ENCODE measurements around the gene PITX3. TPM values are rescaled to one million over a fixed set of nuclear protein-coding genes. Genes with fewer than 3 reads are reported as not detected.

Gene PITX3
- 3.4 TPM for total RNA-seq
- long read RNA-seq, partial matches to known transcripts: 1 of 7 reads
- long read RNA-seq, other reads (novel, unspliced or antisense): 2 of 7 reads

DNA sequence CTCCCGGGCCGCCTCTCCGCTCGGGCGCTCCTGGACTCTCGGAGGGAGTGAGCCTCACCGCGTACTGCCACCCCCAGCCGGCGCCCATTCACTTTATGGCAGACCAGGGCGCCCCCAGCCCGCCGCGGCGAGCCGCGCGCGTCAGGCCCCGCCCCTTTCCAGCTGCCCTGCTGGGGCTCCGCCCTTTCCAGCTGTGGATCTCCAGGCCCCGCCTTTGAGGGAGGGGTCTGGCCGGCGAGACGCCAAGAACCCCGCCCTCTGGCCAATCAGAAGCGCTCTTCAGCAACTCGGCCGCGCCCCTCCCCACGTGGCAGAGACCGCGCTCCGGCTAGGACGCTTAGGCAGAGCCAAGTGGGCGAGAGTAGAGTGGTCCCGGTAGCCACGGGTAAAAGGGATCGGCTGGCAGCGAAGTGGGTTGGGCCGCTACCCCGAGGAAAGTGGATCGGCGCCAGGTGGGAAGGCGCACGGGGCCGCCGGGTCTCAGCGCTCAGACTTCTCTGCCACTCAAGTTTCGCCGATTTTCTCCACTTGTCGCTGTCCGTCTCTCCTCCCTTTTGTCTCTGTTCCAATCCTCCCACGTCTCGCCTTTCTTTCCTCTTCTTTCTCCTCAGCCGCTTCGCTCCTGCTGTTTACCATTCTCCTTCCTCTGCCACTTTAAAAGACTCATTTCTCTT is at the start of gene PITX3:
PITX3 (minus strand) TSS at position 69 of the 674 bp plus-strand sequence. CDS start 9,432 bp downstream, outside the sequence.
- peak; percentile 97 for DNase-seq
- intact Hi-C loops (cut with DNase I): no loop called here
- peak; percentile 86 for ATAC-seq (ENCODE audit: poor library complexity)

GRCh38 chr10:102289840-102290239 is 48.5 kb upstream of the PITX3 start:
- no peak for DNase-seq
- intact Hi-C loops (cut with DNase I): no loop called here
- ATAC-seq (ENCODE audit: poor library complexity): no peak

DNA sequence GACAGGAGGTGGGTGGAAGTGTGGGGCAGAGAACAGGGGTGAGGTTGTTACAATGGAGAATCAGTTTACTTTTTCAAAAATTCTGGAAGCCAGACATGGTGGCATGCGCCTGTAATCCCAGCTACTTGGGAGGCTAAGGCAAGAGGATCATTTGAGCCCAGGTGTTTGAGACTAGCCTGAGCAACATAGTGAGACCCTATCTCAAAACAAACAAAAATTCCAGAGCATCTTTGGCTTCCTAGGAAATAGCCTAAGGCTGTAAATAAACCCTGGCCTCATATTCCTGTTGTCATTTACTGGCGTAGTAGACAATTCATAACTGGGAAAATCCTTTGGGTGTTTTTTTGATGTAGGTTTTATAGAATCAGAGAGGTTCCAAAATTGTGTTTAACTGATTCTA is 48.0 kb upstream of the PITX3 start:
- intact Hi-C loops (cut with DNase I): no loop called here
- DNase-seq: no peak
- no peak for ATAC-seq (ENCODE audit: poor library complexity)

DNA sequence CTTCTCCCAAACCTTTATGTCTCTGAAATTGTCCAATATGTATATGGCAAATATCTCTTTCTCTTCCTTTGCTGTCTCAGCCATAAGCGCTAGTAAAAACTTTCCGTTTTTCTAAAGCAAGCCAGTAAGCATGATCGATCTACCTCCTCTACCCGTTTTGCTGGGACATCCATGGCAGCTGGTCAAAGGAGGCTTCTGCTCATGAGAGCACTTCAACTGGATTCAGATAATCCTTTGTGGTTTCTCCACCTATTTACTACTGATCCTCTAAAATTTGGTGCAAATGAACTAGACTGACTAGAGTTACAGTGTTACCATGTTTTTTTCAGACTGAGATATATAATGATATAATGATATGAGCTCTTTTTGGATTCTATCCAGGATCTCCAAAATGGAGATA is 46.7 kb upstream of the PITX3 start:
- DNase-seq: no peak
- ATAC-seq (ENCODE audit: poor library complexity): no peak
- intact Hi-C loops (cut with DNase I): no loop called here

- ATAC-seq (ENCODE audit: poor library complexity): no peak
- intact Hi-C loops (cut with DNase I): no loop called here
- no peak for DNase-seq
Observed at GRCh38 chr10:102287538-102287937, 46.2 kb upstream of the PITX3 start.

DNA sequence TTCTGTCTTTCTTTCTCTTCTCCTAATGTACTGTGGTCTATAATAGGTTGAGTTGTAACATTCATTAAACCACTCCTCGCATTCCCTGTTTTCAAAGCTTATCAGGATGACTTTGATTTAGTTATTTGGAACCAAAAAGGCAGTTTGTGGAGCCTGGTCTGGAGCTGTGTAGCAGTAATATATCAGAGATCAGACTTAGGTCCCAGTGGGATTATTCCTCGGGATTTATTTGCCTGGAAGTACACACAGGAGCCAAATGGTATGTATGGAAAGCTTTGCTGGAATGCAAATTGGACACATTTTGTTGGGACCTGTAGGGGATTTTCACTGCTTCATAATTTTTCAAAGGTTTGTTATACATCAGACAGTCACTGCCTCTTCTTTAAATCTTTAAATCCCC is 44.9 kb upstream of the PITX3 start:
- intact Hi-C loops (cut with DNase I): no loop called here
- DNase-seq (no peak), ATAC-seq (ENCODE audit: poor library complexity) (no peak)

- intact Hi-C loops (cut with DNase I): no loop called here
- no peak for DNase-seq
- no peak for ATAC-seq (ENCODE audit: poor library complexity)
Observed at GRCh38 chr10:102285133-102285532, 43.8 kb upstream of the PITX3 start.

- ATAC-seq (ENCODE audit: poor library complexity): no peak
Observed at GRCh38 chr10:102284531-102284930, 43.2 kb upstream of the PITX3 start.

DNA sequence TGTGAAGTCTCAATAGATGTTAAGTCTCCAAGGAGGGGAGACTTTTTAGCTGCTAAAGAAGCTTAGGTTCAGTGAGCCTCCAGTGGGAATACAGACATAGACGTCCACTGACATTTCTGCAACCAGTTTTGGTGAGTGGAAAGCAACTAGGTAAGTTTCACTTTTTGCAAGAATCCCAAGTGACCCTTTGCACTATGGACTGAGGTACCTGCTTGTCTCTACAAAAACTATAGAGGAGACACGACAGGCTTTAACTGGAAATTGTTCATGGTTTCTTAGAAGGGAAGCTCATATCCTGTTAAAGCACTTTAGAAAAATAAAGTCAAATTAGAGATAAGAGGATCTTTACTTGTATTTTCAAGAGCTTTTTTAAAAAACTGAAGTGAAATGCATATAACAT is 42.6 kb upstream of the PITX3 start:
- intact Hi-C loops (cut with DNase I): no loop called here
- no peak for DNase-seq
- no peak for ATAC-seq (ENCODE audit: poor library complexity)

More at GRCh38 chr10:102284531-102284930, 43.2 kb upstream of the PITX3 start:
- no peak for DNase-seq
- intact Hi-C loops (cut with DNase I): no loop called here

- ATAC-seq (ENCODE audit: poor library complexity) (no peak), DNase-seq (no peak)
- intact Hi-C loops (cut with DNase I): no loop called here
Observed at GRCh38 chr10:102283488-102283887, 42.2 kb upstream of the PITX3 start.

DNA sequence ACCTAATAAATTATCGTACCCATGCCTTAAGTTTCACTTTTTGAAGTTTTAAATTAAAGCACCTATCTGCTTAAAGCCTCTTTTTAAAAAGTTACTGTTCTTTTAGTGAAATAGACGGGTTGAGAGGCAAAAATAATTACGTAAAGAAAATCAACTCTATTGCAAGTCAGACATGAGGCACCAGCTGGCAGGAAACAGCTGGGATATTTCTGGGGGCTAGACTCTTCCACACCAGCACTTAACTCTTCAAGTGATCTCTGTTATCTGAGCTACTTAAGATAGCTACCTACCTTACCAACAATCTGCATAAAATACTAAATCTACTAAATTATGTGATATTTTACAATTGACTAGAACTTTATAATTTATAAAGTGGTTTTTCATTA is 39.8 kb upstream of the PITX3 start:
- ATAC-seq (ENCODE audit: poor library complexity) (no peak), DNase-seq (no peak)
- intact Hi-C loops (cut with DNase I): no loop called here

- peak; percentile 84 for ATAC-seq (ENCODE audit: poor library complexity)
- intact Hi-C loops (cut with DNase I): no loop called here
- no peak for DNase-seq
Observed at GRCh38 chr10:102280397-102281101, 39.2 kb upstream of the PITX3 start.

GRCh38 chr10:102279104-102279503 is 37.8 kb upstream of the PITX3 start:
- intact Hi-C loops (cut with DNase I): no loop called here
- no peak for ATAC-seq (ENCODE audit: poor library complexity)
- DNase-seq: no peak

GRCh38 chr10:102275343-102275742 is 34.0 kb upstream of the PITX3 start:
- ATAC-seq (ENCODE audit: poor library complexity): no peak
- no peak for DNase-seq
- intact Hi-C loops (cut with DNase I): no loop called here

- DNase-seq: no peak
- peak; percentile 34 for ATAC-seq (ENCODE audit: poor library complexity)
- intact Hi-C loops (cut with DNase I): no loop called here
Observed at GRCh38 chr10:102274062-102274461, 32.8 kb upstream of the PITX3 start.

- intact Hi-C loops (cut with DNase I): no loop called here
- ATAC-seq (ENCODE audit: poor library complexity): peak; percentile 39
- DNase-seq: no peak
Observed at GRCh38 chr10:102269017-102269416, 27.7 kb upstream of the PITX3 start.

DNA sequence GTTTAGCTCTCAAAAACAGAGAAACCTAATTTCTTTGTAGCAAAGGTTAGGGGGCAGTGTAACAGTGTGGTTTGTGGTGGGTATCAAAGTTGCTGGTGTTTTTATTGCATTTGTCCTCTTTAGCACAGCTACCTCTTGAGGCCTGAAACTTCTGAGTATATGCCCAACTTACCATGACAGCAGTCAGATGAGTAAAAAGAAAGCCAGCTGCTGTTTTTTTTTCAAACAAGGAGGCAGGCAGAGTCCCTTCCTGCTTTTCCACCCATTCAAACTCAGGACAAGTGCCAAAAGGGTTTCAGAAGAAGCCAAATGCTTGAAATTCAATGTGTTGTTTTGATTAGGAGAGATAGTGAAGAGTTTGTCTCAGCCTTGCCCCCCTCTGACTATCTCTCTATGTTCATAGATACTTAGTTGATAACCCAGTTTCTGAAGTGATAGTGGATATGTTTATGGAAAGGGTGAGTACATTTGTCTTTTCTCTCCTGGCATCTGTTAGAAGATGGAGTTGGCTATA is 27.1 kb upstream of the PITX3 start:
- ATAC-seq (ENCODE audit: poor library complexity): no peak
- intact Hi-C loops (cut with DNase I): no loop called here
- no peak for DNase-seq

- intact Hi-C loops (cut with DNase I): no loop called here
- DNase-seq (no peak), ATAC-seq (ENCODE audit: poor library complexity) (no peak)
Observed at GRCh38 chr10:102267748-102268147, 26.4 kb upstream of the PITX3 start.

GRCh38 chr10:102266670-102267069 is 25.4 kb upstream of the PITX3 start:
- intact Hi-C loops (cut with DNase I): no loop called here
- DNase-seq: no peak
- ATAC-seq (ENCODE audit: poor library complexity): no peak

DNA sequence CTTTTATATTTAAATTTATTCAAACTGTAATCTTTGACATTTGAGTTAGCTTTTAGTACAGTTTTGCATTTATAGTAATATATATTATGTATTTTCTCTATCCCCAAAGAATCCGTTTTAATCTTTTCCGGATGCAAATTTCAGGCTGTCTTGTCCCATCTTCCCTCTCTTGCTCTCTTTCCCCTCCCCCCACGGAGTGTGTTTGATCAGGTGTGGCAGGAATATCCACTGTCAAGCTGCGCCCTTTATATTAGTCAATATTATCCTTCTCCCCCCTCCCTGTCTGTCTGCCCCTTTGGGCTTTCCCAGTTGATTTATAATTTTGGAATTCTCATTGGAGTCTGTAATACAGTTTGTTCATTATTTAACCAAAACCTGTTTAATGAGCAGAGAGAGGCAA is 23.1 kb upstream of the PITX3 start:
- no peak for ATAC-seq (ENCODE audit: poor library complexity)
- DNase-seq: no peak
- intact Hi-C loops (cut with DNase I): no loop called here

All from Right ventricle myocardium superior (tissue), 1 donor.